GM19397 (cell line): Measurements from ENCODE around the gene ZNF808.
"Not testable (repeated sequence)": the region's sequence is repeated elsewhere in the genome, so short reads cannot be mapped to it uniquely, and the experiment has no call there.

Experiments used
- ATAC-seq: cut with Tn5 transposase; IDR thresholded peaks from one replicate; pipeline ENCODE4 v1.9.1; 2021; ENCODE audit warnings: mild to moderate bottlenecking, moderate library complexity; ENCODE audit not compliant: unreplicated experiment

Gene ZNF808

DNA sequence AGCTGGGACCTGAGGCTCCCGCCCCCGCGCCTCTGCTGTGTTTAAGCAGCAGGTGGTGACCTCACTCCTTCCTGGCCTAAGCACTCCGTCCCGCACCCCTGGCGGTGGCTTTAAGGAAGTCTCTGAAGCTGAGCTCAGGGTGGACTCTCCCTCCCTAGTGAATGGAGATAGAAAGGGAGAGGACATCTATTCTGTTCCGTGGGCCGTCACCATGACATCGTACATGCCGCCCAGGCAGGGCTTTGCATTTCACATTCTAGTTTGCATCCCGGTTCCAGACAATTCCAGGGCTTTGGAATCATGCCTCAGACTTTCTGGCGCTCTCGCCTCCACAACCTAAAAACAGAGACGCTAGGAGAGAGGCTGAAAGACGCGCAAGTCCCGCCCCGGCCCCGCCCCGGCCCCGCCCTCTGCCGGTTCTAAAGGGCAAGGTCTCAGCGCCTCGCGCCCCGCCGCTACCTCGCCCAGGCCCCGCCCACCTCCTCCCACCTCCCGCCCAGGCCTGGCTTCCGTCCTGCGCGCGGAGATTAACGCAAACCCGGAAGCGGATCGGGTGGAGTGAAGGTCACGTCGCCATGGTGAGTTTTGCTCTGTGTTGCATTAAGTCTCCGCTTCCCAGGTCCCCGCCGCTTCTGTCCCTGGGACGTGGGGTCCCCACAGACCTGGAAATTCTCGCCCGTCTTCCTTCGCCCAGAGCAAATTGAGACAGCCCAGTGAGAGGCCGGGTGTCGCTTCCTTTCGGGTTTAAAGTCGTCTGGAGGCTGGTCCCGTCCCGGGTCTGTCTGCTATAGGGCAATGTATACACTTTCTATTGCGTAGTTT is at the start of gene ZNF808:
Gene ZNF808 (plus strand): TSS at position 535 of the 822 bp plus-strand sequence. CDS start 15,617 bp downstream, outside the sequence.
- peak; percentile 83 for ATAC-seq

GRCh38 chr19:52484111-52484743 is 43.2 kb upstream of the ZNF808 start:
- not testable (repeated sequence) for ATAC-seq

DNA sequence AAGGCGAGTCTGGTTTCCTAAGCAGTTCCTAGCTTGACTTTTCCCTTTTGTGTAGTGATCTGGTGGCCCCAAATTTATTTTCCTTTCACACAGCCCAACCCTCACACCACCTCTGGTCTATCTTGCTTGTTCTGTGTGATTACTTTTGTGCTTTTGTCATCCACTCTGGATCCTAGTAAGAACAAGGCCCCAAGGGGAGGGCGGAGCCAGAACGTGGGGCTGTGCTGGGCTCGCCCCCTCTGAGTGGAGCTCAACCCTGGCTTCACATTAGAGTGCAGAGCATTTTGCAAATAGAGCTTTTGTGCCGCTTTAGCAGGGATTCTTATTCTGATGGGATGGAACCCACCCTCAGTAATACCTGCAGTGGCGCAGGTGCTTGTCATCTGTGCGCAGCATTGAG is 42.4 kb upstream of the ZNF808 start:
- ATAC-seq, result not testable (repeated sequence)

GRCh38 chr19:52485561-52486240 is 41.8 kb upstream of the ZNF808 start:
- ATAC-seq, result not testable (repeated sequence)

DNA sequence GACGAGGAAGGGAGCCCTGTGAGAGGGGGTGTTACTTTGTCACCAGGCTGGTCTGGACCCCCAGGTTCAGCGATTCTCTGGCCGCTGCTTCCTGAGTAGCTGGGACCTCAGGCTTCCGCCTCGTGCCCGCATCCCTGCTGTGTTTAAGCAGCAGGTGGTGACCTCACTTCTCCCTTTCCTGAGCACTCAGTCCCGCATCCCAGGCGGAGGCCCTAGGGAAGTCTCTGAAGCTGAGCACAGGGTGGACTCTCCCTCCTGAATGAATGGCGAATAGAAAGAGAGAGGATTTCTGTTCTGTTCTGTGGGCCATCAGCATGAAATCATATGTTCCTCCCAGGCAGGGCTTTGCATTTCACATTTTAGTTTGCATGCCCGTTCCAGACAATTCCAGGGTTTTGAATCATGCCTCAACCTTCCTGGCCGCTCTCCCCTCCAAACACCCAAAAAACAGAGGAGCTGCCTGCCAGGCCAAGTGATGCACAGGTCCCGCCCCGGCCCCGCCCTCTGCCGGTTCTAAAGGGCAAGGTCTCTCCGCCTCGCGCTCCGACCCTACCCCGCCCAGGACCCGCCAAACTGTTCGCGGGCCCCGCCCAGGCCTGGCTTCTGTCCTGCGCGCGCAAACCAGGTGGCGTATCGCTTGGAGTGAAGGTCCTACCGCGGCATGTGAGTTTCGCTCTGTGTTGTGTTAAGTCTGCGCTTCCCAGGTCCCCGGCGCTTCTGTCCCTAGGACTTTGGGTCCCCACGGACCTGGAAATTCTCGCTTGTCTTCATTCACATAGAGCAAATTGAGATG is 35.1 kb upstream of the ZNF808 start:
- no peak for ATAC-seq

DNA sequence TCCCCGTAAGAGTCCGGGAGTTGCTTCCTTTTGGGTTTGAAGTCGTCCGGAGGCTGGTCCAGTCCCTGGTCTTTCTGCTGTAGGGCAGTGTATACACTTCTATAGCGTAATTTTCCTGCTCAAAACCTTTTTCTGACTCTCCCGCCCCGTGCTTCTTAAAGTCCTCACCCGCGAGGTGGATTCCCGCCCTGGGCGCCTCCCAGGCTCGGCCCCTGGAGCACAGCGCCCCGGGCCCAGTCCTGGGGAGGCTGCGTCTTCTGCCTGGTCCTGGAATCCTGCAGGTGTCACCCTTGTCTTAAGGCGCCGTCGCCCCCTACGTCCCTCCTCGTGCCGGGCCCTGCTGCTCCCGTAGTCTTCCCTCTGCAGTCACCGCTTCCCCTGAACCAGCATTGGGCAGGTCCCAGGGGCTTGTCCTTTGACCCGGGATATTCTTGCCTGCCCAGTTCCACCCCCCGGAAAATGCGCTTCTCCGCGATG is 34.4 kb upstream of the ZNF808 start:
- no peak for ATAC-seq

DNA sequence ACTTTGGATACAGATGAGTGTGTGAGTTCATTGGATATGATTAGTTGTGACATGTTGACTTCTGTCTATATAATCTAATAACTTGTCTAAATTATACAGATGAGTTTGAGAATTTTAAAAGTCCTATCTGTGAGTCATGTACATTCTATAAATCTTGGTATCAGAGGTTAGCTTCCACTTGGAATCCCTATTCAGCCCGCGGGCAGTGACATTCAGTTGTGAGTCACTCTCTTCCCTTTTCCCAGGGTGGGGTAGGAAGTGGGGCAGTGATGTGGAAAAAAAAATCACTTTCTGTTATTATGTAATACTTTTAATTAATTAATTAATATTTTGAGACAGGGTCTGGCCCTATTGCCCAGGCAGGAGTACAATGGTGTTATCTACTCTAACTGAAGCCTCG is 33.0 kb upstream of the ZNF808 start:
- ATAC-seq, result no peak

- ATAC-seq, result no peak
These were observed 28.9 kb upstream of the ZNF808 start for GRCh38 chr19:52498571-52498970.

DNA sequence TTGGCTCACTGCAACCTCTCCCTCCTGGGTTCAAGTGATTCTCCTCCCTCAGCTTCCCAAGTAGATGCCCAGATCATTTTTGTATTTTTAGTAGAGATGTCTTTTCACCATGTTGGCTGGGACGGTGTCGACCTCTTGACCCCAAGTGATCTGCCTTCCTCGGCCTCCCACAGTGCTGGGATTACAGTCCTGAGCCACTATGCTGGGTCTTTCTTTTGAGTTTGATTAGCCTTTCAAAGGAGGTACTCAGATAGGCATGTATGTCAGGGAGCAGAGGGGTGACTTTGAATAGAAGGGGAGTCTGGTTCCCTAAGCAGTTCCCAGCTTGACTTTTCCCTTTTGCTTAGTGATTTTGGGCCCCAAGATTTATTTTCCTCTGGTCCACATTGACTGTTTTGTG is 27.0 kb upstream of the ZNF808 start:
- ATAC-seq, result not testable (repeated sequence)

DNA sequence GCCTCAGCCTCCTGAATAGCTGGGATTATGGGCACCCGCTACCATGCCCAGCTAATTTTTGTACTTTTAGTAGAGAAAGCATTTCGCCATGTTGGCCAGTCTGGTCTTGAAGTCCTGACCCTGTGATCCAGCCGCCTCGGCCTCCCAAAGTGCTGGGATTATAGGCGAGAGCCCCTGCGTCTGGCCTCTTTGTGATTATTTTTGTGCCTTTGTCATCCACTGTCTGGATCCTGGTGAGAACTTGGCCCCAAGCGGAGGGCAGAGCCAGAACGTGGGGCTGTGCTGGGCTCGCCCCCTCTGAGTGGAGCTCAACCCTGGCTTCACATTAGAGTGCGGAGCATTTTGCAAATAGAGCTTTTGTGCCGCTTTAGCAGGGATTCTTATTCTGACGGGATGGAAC is 26.5 kb upstream of the ZNF808 start:
- not testable (repeated sequence) for ATAC-seq

DNA sequence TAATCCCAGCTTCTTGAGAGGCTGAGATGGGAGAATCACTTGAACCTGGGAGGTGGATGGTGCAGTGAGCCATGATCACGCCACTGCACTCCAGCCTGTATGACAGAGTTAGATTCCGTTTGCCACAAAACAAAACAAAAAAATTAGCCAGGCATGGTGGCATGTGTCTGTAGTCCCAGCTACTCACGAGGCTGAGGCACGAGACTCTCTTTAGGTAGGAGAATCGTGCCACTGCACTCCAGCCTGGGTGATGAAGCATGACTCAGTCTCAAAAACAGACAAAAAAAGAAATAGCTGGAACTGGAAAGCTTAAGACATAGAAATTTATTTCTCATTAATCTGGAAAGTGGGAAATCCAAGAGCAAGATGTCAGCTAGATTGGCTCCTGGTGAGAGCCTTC is 20.2 kb upstream of the ZNF808 start:
- ATAC-seq, result no peak

GRCh38 chr19:52516191-52516590 is 11.3 kb upstream of the ZNF808 start:
- ATAC-seq, result no peak

GRCh38 chr19:52518646-52519045 is 8.8 kb upstream of the ZNF808 start:
- ATAC-seq, result no peak

DNA sequence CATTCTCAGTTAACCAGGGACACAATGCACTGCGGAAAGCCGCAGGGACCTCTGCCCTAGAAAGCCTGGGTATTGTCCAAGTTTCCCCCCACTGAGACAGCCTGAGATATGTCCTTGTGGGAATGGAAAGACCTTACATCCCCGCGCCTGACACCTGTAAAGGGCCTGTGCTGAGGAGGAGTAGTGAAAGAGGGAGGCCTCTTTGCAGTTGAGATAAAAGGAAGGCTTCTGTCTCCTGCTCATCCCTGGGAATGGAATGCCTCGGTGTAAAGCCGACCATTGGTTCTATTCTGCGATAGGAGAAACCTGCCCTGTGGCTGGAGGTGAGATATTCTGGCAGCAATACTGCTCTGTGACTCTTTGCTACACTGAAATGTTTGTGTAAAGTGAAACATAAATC is 8.3 kb upstream of the ZNF808 start:
- ATAC-seq, result not testable (repeated sequence)

DNA sequence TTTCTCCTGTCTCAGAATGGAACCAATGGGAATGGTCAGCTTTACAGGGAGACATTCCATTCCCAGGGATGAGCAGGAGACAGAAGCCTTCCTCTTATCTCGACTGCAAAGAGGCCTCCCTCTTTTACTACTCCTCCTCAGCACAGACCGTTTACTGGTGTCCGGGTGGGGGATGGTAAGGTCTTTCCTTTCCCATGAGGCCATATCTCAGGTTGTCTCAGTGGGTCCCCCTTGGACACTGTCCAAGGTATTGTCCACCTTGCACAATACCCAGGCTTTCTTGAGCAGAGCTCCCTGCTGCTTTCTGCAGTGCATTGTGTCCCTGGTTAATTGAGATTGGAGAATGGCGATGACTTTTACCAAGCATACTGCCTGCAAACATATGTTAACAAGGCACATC is 7.5 kb upstream of the ZNF808 start:
- no peak for ATAC-seq

GRCh38 chr19:52522551-52522950 is 4.9 kb upstream of the ZNF808 start:
- ATAC-seq, result no peak

DNA sequence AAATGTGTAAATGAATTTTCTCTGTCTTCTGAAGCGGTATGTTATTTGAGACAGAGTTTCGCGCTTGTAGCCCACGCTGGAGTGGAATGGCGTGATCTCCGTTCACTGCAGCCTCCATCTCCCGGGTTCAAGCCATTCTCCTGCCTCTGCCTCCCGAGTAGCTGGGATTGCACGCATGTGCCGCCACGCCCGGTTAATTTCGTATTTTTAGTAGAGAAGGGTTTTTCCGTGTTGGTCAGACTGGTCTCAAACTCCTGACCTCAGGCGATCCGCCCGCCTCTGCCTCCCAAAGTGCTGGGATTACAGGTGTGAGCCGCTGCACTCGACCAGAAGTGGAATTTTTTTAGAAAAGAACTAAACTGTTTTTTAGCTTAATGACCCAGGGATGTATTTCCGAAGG is 3.4 kb upstream of the ZNF808 start:
- ATAC-seq, result no peak

DNA sequence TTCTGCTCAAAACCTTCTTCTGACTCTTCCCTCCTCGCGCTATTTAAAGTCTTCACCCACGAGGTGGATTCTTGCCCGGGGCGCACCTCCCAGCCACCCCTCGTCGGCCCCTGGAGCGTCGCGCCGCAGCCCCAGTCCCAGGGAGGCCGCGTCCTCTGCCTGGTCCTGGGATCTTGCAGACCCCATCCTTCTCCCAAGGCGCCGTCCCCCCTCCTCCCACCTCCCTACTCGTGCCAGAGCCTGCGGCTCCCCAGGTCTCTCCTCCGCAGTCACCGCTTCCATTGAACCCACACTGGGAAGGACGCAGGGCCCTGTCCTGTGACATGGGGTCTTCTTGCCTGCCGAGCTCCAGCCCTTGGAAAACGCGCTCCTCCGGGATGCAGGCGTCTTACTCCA is 486 bp downstream of the ZNF808 start:
- no peak for ATAC-seq

GRCh38 chr19:52532480-52532879 is 5.0 kb downstream of the ZNF808 start:
- no peak for ATAC-seq

DNA sequence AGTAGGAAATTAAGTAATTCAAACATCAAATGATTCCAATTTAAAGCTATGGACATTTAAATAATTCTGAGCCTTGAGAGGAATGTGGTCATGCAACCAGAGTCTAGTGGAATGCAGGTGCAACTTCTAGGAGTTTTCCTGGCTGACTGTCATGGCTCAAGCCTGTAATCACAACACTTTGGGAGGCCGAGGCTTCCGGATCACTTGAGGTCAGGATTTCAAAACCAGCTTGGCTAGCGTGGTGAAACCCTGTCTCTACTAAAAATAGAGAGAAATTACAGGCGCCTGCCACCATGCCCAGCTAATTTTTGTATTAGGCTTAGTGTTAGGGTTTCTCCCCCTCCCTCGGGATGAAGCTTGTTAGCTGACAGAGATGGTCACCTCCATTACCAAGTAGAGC is 6.4 kb downstream of the ZNF808 start:
- no peak for ATAC-seq

GRCh38 chr19:52535385-52535770 is 7.9 kb downstream of the ZNF808 start:
- ATAC-seq, result peak; percentile 6
